ENCODE results near the gene PRKN. TPM values are rescaled to one million over a fixed set of nuclear protein-coding genes. Genes with fewer than 3 reads are reported as not detected.

Gene PRKN
- total RNA-seq, 1 donor from 2014 or later = 2.6 TPM

GRCh38 chr6:161366301-161366923 is 1361.2 kb downstream of the PRKN start:
- peaks cover 0 to 7% of the 10 kb centered on the region in 2 donors for H3K9me3 ChIP-seq
- TF ChIP-seq CTCF (IDR thresholded peaks at IDR 0.05) = no peak
- H3K4me3 ChIP-seq = no peak overlapping the region
- H3K36me3 ChIP-seq = no peaks in the 10 kb centered on the region
- no peak for DNase-seq (ENCODE audit: low spot score in 2 of 2)
- H3K27ac ChIP-seq = no peak overlapping the region
- intact Hi-C loops (cut with DNase I) = no loop called here
- H3K27me3 ChIP-seq = no peaks in the 10 kb centered on the region
- no peaks in the 10 kb centered on the region for H3K4me1 ChIP-seq

GRCh38 chr6:161365633-161366032 is 1361.9 kb downstream of the PRKN start:
- H3K36me3 ChIP-seq = no peaks in the 10 kb centered on the region
- no peak for DNase-seq (ENCODE audit: low spot score in 2 of 2)
- H3K4me1 ChIP-seq = no peaks in the 10 kb centered on the region
- intact Hi-C loops (cut with DNase I) = no loop called here
- no peak overlapping the region for H3K27ac ChIP-seq
- TF ChIP-seq CTCF (IDR thresholded peaks at IDR 0.05) = no peak
- H3K27me3 ChIP-seq = no peaks in the 10 kb centered on the region
- no peak overlapping the region for H3K4me3 ChIP-seq
- H3K9me3 ChIP-seq = peaks cover 0 to 7% of the 10 kb centered on the region in 2 donors

- Histone ChIP-seq H3K27me3 (no peaks in the 10 kb centered on the region), H3K4me3 (no peak overlapping the region), H3K36me3 (no peaks in the 10 kb centered on the region), H3K4me1 (no peaks in the 10 kb centered on the region), H3K9me3 (peaks cover 0 to 7% of the 10 kb centered on the region in 2 donors), H3K27ac (no peak overlapping the region)
- DNase-seq (ENCODE audit: low spot score in 2 of 2) = no peak
- intact Hi-C loops (cut with DNase I) = no loop called here
- no peak for TF ChIP-seq CTCF (IDR thresholded peaks at IDR 0.05)
Measured at GRCh38 chr6:161363286-161363685, 1364.3 kb downstream of the PRKN start.

- no peaks in the 10 kb centered on the region for H3K27me3 ChIP-seq
- no peaks in the 10 kb centered on the region for H3K4me1 ChIP-seq
- H3K4me3 ChIP-seq = no peak overlapping the region
- no peak for TF ChIP-seq CTCF (IDR thresholded peaks at IDR 0.05)
- H3K9me3 ChIP-seq = peaks cover 0 to 7% of the 10 kb centered on the region in 2 donors
- intact Hi-C loops (cut with DNase I) = no loop called here
- no peak for DNase-seq (ENCODE audit: low spot score in 2 of 2)
- H3K27ac ChIP-seq = no peak overlapping the region
- H3K36me3 ChIP-seq = no peaks in the 10 kb centered on the region
Measured at GRCh38 chr6:161362266-161362665, 1365.3 kb downstream of the PRKN start.

- TF ChIP-seq CTCF (IDR thresholded peaks at IDR 0.05) = no peak
Measured at GRCh38 chr6:161361529-161361928, 1366.0 kb downstream of the PRKN start.

GRCh38 chr6:161360520-161360919 is 1367.0 kb downstream of the PRKN start:
- Histone ChIP-seq H3K4me3 (no peak overlapping the region), H3K9me3 (peaks cover 0 to 7% of the 10 kb centered on the region in 2 donors), H3K4me1 (no peaks in the 10 kb centered on the region), H3K36me3 (no peaks in the 10 kb centered on the region), H3K27ac (no peak overlapping the region), H3K27me3 (no peaks in the 10 kb centered on the region)
- intact Hi-C loops (cut with DNase I) = no loop called here
- TF ChIP-seq CTCF (IDR thresholded peaks at IDR 0.05) = no peak
- no peak for DNase-seq (ENCODE audit: low spot score in 2 of 2)

More at GRCh38 chr6:161361529-161361928, 1366.0 kb downstream of the PRKN start:
- H3K4me1 ChIP-seq = no peaks in the 10 kb centered on the region
- no peaks in the 10 kb centered on the region for H3K27me3 ChIP-seq
- H3K36me3 ChIP-seq = no peaks in the 10 kb centered on the region
- no peak for DNase-seq (ENCODE audit: low spot score in 2 of 2)
- peaks cover 0 to 7% of the 10 kb centered on the region in 2 donors for H3K9me3 ChIP-seq
- no peak overlapping the region for H3K4me3 ChIP-seq
- no peak overlapping the region for H3K27ac ChIP-seq
- intact Hi-C loops (cut with DNase I) = no loop called here
